Fibroblast of the aortic adventitia (primary cell): ENCODE data around the gene ESYT3. TPM values are rescaled to one million over a fixed set of nuclear protein-coding genes. Genes with fewer than 3 reads are reported as not detected.
A peak's percentile ranks its signal among the peaks of the same experiment; 100 is the strongest.

Experiments used
- DNase-seq: peaks from one replicate; pipeline ENCODE4 v3.0.0-alpha.2; 2010; ENCODE audit warnings: low read depth
- H3K4me3 ChIP-seq: 2 replicates; pipeline ENCODE4 v1.5.1; 2011; ENCODE audit warnings: low read depth, mild to moderate bottlenecking, control low read depth, low read length, moderate library complexity
- total RNA-seq: library from RNA; depleted of rRNA; stranded (reverse); fragments of >200 nt; gene quantifications from 2 replicates; pipeline ENCODE4 v1.2.3, GENCODE V29; 2012; ENCODE audit warnings: low replicate concordance
- TF ChIP-seq, protein P1 (sequence below): IDR thresholded peaks from 2 replicates; pipeline ENCODE4 v1.5.1; 2011; ENCODE audit warnings: mild to moderate bottlenecking, low read length, control low read depth, inconsistent platforms; ENCODE audit not compliant: insufficient read depth

The ESYT3 gene
- total RNA-seq, 1 donor: 0.27 TPM

DNA sequence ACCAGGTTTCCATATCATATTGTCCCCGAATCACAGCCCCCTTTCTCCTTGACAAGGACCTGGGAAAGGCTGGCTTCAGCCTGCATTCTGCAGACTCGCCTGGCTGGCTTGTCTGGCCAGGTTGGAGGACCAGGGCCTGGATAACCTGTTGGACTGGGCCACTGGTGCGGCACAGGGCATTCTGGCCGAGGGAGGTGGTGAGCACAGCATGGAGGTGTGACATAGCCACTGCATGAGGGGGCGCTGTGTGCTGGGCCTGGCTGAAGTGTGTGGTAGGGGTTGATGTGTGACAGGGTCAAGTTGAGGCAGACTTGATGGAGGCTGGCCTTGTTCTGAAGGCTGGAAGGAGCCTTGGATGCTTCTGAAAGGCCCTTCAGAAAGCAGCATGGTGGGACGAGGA lies 2.9 kb downstream of the ESYT3 start:
- TF ChIP-seq, protein P1, sequence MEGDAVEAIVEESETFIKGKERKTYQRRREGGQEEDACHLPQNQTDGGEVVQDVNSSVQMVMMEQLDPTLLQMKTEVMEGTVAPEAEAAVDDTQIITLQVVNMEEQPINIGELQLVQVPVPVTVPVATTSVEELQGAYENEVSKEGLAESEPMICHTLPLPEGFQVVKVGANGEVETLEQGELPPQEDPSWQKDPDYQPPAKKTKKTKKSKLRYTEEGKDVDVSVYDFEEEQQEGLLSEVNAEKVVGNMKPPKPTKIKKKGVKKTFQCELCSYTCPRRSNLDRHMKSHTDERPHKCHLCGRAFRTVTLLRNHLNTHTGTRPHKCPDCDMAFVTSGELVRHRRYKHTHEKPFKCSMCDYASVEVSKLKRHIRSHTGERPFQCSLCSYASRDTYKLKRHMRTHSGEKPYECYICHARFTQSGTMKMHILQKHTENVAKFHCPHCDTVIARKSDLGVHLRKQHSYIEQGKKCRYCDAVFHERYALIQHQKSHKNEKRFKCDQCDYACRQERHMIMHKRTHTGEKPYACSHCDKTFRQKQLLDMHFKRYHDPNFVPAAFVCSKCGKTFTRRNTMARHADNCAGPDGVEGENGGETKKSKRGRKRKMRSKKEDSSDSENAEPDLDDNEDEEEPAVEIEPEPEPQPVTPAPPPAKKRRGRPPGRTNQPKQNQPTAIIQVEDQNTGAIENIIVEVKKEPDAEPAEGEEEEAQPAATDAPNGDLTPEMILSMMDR: no peak

DNA sequence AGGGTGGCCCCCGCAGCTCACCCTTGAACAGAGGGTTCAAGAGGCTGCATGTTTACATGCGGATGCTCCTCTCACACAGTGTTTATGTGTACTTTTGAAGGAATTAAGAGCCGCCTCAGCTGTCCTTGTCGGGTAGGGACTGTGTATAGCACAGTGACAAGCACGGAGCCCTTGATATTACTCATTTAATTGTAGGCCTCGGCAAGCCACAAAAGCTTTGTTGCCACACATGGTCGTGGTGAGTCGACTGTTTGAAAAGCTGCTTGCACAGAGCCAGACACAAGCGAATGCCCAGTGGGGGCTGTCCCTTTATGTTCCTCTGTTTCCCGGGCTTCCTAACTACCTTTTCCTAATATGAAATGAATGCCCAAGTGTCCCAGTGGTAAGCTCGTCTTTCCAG lies 4.5 kb downstream of the ESYT3 start:
- TF ChIP-seq, protein P1: no peak
- H3K4me3 ChIP-seq: no peak overlapping the region
- no peak for DNase-seq

More for the DNA sequence above, 2.9 kb downstream of the ESYT3 start:
- no peak overlapping the region for H3K4me3 ChIP-seq
- no peak for DNase-seq

DNA sequence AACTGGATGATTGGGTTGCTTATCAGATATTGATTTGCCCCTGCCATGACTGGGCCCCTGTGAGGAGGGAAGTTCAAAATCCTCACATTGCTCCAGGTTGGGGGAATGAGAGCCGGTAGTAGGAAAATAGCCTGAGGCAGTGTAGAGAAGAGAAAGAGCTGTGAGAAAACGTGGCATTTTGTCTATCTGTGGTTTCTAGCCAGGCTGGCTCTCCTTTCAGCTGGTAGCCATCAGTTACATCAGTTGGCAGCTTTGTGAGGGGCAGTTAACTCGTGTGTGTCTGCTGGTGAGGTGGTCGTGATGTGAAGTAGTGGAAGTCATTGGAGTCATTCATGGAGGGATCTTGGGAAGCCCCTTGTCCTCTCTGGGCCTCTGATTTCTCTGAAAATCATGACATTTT lies 5.2 kb downstream of the ESYT3 start:
- no peak for DNase-seq
- TF ChIP-seq, protein P1: no peak
- no peak overlapping the region for H3K4me3 ChIP-seq

DNA sequence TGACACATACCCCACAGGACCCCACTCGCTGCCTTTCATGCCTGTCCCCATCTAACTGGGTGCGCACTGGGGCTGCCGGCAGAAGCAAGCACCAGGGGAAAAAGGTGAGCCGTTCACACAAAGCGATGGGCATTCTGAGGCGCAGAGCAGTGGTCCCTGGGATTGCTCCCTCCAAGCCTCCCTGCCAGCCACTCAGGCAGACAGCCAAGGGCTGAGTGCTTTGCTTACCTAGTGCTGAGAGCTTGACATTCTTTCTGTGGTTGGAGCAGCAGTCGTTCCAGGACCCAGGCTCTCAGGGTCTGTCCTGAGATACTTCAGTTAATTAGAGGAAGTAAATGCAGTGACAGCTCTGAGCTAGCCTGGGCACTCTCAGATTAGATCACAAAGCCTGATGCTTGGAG lies 5.7 kb downstream of the ESYT3 start:
- DNase-seq: no peak
- TF ChIP-seq, protein P1: no peak
- no peak overlapping the region for H3K4me3 ChIP-seq

DNA sequence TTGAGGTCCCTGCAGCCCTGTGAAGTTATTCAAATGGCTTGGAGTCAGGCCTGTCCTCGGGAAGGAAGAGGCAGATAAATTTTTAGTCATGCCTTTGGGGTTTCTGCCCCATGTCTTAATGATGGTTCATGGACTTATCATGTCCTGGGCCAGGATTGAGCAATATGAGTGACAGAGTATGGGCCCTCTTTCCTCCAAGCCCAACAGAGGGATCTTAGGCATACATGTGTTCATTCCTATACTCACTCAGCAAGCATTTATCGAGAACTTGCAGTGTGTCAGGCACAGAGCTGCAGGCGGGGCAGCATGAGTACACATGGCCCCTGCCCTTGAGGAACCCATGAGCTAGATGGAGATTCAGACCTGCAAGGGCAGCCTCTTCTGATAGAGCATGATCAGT lies 6.2 kb downstream of the ESYT3 start:
- peak; percentile 33 for DNase-seq
- TF ChIP-seq, protein P1: no peak
- no peak overlapping the region for H3K4me3 ChIP-seq

DNA sequence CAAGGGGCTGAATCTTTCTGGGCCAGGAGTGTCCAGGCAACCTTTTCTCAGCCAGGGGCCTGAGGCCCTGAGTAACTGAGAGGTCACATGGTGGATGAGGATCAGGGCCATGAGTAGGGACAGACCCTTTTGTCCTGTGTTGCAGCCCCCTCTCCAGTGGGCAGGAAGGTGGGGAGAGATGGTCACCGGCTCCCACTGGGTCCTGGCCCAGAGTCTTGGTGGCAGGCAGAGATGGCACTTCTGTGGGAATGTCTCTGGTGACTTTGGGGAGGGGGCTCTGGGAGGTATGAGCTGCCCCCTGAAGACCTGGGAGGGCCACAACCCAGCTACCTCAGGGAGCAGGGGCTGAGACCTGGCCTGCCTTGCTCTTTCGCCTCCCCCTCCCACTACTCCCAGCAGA lies 6.8 kb downstream of the ESYT3 start:
- no peak overlapping the region for H3K4me3 ChIP-seq
- no peak for DNase-seq
- TF ChIP-seq, protein P1: no peak

DNA sequence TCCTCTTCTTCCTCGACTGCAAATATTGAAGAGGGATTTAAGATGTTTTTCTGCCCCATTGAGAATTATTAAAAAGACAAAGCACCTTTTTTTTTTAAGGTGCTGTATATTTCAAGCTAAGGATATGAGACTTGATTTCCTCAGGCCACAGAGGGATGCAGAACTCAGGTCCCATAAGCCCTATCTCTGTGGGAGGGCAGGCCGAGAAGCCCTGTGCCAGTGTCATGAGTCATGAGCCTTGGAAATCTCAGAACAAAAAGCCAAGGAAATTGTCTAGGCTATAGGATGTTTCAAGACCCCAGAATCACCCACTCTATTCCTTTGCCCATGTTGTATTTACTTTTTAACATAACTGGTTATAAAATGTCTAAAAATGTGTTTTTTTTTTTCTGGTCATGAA lies 7.3 kb downstream of the ESYT3 start:
- DNase-seq: peak; percentile 38
- TF ChIP-seq, protein P1: no peak
- H3K4me3 ChIP-seq: no peak overlapping the region
